ENCODE measurements around the gene CABLES2.
A peak's percentile ranks its signal among the peaks of the same experiment; 100 is the strongest.

The CABLES2 gene

DNA sequence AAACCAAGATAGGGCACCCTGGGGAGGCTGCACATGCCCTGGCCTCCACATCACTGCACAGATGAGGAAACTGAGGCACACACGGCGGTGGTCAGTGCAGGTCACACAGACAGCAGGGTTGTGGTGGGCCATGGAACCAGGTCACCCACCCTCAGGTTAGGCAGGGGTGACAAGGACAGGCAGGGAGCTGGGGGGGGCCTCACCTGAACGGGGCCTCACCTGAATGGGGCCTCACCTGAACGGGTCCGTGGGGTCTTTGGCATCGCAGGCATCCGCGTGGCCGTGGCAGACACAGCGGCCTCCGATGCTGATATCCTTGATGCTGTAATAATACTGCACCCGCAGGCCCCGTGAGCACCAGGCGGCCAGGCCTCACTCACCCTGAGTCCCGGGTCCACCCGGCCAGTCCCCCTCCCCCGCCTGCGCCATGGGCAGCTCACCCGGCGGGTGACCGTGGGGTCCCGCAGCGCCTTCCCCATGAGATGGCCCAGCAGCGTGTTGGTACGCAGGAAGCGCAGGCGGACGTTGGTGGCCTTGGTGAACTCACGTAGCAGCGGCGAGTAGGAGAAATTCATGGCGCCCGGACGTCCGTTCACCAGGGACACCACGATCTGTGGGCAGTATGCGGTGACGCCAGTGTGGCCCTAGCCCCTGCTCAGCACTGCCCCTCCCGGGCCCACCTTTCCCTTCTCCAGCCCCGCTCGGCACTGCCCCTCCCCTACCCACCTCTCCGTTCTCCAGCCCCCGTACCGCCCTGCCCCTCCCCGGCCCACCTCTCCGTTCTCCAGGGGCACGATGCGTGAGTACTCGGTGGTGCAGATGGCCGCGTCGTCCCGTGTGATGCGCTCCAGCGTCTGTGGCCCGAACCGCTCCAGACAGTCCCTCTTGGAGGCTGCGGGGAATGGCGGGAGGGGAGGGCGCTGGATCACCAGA is 55.4 kb downstream of the CABLES2 start:
- H3K4me3 ChIP-seq (ENCODE audit: low read length) = no peak overlapping the region
- TF ChIP-seq, protein P1, sequence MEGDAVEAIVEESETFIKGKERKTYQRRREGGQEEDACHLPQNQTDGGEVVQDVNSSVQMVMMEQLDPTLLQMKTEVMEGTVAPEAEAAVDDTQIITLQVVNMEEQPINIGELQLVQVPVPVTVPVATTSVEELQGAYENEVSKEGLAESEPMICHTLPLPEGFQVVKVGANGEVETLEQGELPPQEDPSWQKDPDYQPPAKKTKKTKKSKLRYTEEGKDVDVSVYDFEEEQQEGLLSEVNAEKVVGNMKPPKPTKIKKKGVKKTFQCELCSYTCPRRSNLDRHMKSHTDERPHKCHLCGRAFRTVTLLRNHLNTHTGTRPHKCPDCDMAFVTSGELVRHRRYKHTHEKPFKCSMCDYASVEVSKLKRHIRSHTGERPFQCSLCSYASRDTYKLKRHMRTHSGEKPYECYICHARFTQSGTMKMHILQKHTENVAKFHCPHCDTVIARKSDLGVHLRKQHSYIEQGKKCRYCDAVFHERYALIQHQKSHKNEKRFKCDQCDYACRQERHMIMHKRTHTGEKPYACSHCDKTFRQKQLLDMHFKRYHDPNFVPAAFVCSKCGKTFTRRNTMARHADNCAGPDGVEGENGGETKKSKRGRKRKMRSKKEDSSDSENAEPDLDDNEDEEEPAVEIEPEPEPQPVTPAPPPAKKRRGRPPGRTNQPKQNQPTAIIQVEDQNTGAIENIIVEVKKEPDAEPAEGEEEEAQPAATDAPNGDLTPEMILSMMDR (IDR thresholded peaks at IDR 0.05; ENCODE audit: insufficient read depth, low read depth, low read length, missing control alignments) = no peak
- DNase-seq (ENCODE audit: low read depth) = no peak

DNA sequence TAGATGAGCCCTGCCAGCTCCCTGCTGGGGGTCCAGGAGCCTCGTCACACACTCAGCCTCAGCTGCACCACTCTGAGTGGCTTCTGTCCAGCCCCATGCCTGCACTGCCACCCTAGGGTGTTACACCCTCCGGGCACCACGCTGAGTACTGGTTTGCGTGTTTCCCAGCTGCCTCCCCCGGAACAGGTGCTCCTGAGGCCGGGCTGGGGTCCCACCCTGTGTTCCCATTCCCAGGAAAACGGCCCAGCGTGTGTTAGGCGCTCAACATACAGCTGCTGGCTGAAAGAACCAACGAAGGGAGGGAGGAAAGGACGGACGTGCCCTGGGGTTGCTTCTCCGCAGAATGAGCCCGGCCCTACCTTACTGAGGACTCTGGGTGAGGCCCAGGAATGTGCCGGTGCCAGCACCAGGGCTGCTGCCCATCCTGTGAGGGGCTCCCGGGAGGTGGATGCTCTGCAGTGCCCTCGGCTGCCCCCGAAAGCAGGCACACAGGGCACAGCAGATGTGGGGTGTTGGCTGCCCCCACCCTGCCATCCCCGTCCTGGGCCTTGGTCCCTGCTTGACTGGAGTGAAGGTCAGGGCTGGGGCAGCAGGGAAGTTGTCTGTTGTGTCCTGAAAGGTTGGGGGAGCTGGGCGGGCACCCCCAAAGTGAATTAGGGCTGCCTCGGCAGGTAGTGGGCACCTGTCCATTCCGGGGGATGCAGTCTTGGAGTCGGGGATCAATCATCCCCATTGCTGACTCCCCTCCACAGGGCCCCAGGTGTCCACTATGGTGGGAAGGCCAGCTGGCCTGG is 56.3 kb downstream of the CABLES2 start:
- TF ChIP-seq, protein P1 (IDR thresholded peaks at IDR 0.05; ENCODE audit: insufficient read depth, low read depth, low read length, missing control alignments) = no peak
- no peak overlapping the region for H3K4me3 ChIP-seq (ENCODE audit: low read length)
- peak; percentile 70 for DNase-seq (ENCODE audit: low read depth)

DNA sequence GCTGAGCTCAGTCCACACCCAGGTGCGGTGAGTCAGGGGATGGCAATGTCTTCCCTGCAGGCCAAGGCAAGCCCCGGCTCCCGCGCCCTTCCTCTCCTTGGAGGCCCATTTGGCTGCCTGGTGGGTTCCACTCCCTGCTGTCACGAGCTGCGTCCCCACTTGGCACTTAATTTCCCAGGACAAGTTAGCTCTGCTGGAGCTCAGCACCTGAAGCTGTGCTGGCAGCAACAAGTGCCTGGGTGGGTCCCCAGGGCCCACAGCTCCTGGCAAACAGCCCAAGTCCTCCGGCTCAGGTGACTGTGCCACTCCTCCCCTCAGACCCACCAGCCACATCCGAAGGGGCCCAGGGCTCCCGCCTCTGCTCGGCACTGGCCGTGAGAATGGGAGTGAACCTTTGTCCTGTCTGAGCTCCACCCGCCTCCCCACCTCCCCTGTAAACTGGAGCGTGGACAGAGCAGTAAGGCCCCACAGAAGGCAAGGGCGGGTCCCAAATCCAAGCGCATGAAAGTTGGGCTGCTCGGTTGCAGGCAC is 56.9 kb downstream of the CABLES2 start:
- DNase-seq (ENCODE audit: low read depth) = peak; percentile 99
- TF ChIP-seq, protein P1 (IDR thresholded peaks at IDR 0.05; ENCODE audit: insufficient read depth, low read depth, low read length, missing control alignments) = no peak
- H3K4me3 ChIP-seq (ENCODE audit: low read length) = no peak overlapping the region

DNA sequence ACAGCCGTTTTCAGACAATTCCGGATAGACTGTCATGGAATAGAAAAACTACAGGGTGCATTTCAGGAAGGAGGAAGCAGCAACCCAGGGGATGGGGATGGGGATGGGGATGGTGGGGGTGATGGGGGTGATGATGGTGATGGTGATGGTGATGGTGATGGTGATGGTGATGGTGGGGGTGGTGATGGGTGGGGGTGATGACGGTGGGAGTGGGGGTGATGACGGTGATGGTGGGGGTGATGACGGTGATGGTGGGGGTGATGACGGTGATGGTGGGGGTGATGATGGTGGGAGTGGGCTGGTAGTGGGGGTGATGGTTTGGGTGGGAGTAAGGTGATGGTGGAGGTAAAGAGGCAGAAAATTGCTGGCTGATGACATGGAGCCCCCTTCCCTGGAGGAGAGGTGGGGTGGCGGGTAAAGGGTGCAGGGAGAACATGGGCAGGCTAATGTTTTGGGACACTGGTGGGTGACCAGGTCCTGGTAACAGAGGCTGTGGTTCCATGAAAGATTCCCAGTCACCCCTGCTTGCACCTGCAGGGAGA is 57.5 kb downstream of the CABLES2 start:
- TF ChIP-seq, protein P1 (IDR thresholded peaks at IDR 0.05; ENCODE audit: insufficient read depth, low read depth, low read length, missing control alignments) = no peak
- DNase-seq (ENCODE audit: low read depth) = no peak
- H3K4me3 ChIP-seq (ENCODE audit: low read length) = no peak overlapping the region

DNA sequence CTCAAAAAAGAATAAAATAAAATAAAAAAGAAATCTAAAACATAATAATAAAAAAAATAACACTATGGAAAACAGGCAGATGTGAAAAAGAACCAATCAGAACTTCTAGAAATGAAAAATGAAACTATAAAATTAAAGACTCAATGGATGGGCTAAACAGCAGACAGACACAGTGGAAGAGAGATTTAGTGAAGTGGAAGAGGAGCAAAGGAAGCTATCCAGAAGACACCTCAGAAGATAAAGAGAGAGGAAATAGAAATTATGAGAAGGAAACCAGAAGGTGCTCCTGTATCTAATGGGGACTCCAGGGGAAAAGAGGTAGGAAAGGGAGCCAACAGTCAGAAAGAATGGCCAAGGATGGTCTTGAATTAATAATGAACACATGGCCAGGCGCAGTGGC is 58.5 kb downstream of the CABLES2 start:
- DNase-seq (ENCODE audit: low read depth) = no peak
- TF ChIP-seq, protein P1 (IDR thresholded peaks at IDR 0.05; ENCODE audit: insufficient read depth, low read depth, low read length, missing control alignments) = no peak
- no peak overlapping the region for H3K4me3 ChIP-seq (ENCODE audit: low read length)

DNA sequence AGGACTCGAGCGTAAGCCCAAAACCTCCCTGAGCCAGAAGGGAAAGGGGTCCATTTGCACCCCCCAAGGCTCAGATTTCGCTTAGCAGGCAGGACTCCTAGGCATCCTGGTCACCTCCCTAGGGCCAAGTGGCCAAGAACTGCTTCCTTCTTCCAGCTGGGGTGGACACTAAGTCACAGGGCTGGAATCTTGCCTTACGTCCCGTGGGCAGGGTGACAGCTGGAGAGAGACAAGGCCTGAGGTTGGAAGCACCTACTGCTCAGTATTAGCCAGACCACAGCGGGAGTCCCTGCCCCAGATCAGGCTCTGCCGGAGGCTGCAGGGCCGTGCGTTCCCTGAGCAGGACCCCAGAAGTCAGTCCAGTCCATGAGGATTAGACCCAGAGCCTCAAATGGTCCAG is 59.6 kb downstream of the CABLES2 start:
- DNase-seq (ENCODE audit: low read depth) = no peak
- TF ChIP-seq, protein P1 (IDR thresholded peaks at IDR 0.05; ENCODE audit: insufficient read depth, low read depth, low read length, missing control alignments) = no peak

More for the DNA sequence above, 59.6 kb downstream of the CABLES2 start:
- H3K4me3 ChIP-seq (ENCODE audit: low read length) = no peak overlapping the region

Measured in epithelial cell of esophagus (primary cell).